NCI-H2171 (cell line): ENCODE data around the gene CRACR2A.

Source experiments
- DNase-seq: peaks from one replicate; lab custom pipeline; 2025; lab: John Stamatoyannopoulos, UW

CRACR2A gene, protein sequence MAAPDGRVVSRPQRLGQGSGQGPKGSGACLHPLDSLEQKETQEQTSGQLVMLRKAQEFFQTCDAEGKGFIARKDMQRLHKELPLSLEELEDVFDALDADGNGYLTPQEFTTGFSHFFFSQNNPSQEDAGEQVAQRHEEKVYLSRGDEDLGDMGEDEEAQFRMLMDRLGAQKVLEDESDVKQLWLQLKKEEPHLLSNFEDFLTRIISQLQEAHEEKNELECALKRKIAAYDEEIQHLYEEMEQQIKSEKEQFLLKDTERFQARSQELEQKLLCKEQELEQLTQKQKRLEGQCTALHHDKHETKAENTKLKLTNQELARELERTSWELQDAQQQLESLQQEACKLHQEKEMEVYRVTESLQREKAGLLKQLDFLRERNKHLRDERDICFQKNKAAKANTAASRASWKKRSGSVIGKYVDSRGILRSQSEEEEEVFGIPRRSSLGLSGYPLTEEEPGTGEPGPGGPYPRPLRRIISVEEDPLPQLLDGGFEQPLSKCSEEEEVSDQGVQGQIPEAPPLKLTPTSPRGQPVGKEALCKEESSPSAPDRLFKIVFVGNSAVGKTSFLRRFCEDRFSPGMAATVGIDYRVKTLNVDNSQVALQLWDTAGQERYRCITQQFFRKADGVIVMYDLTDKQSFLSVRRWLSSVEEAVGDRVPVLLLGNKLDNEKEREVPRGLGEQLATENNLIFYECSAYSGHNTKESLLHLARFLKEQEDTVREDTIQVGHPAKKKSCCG

DNA sequence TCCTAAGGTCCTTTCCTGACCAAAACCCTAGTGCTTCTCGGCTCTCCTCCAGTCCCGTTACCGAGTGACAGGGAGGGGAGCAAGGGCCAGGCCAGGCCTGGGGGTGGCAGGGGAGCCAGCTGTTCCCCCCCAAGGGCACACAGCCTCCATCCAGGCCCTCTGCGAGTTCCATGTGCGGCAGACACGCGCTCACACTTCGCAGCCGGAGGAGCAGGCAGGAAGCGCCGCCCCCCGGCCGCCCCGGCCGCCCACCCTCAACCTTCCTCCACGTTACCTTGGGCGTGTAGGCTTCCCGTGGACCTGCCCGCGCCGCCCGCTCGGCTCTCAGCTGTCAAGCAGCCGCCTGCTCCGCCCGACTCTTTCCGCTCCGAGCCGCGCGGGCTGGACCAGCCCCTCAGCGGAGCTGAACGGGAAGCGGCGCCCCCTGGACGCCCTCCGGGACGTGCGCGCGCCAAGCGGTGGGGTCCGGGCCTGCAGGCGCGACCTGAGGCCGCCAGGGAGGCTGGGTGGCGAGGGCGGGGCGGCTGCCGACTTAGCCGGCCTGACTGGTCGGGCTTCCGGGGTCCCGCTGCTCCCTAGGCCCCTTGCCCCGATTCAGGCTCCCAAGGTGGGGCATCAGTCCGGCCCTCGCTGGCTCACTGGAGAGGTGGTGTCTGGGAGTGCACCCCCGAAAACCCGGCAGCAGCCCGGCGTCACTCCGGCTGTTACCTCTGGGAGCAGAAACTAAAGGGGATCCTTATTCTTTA lies at the start of gene CRACR2A:
Gene CRACR2A, minus strand, starts transcription at position 369 of the 746 bp plus-strand sequence. CDS start 56,110 bp downstream, outside the sequence.
- peak; percentile 99 for DNase-seq

DNA sequence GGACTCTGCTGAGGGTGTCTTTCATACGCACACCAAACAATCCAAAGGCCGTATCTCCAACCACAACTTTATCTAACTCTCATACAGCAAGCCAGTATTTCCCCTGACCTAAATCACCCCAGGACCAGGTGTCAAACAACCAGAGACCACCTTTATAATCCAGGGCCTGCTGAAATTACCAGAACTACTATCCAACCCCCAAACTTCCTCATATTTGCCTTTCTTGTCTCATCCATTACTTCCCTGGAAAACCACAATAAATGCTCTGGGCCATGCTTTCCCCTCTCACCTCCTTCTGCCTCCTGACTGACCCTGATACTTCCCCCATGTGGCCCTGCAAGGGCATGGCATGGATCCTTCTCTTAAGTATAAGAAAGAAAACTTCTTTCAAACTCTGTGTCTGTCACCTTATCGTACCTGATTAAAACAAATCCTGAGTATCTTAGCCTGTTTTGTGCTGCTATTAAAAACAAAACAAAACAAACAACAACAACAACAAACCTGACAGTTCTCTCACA lies 44.7 kb upstream of the CRACR2A start:
- DNase-seq: no peak

DNA sequence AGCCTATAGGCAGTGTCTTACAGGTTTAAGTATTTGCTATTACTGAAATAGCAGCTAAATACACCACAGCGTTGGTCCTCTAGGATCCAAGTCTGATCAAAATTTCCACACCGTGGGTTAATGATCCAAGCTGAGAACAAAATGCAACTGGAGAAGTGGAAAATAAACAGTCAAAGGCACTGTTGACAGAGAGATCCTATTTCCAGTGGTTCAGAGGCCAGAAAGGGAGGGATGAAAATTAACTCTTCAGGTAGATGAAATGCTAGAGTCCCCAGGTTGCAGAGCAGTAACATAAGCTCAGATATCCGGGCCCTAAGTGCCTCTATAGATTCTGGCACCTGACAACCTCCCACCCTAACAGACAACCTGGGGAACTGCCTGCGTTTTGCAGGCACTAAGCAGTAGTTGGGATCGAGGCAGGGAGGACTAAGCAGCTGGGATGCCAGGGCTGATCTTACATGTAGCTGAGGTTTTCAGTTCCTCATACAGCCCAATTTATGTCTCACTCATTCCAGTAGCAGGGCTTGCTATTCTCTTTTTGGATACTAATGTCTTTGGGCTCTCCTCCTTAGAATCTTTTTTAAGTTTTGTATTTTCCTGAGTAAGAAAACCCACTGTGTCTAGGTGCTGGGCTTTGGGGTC lies 42.7 kb upstream of the CRACR2A start:
- DNase-seq: peak; percentile 93

DNA sequence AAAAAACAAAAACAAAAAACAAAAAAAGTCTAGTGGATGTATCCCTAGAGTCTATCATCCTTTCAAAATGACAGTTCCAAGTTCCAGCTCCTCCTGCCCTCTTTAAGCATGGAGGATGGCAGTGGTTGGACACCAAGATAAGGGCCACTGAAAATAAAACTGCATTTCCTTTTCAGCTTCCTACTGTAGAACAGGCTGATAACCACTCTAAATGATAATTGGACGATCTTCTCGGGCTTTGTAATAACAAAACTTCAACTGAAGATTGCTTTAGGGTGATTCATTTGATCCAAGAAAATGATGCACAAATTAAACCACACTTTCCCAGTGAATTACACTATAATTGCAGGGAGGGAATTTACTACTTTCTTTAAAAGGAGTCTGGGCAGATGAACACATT lies 42.2 kb upstream of the CRACR2A start:
- DNase-seq: no peak

DNA sequence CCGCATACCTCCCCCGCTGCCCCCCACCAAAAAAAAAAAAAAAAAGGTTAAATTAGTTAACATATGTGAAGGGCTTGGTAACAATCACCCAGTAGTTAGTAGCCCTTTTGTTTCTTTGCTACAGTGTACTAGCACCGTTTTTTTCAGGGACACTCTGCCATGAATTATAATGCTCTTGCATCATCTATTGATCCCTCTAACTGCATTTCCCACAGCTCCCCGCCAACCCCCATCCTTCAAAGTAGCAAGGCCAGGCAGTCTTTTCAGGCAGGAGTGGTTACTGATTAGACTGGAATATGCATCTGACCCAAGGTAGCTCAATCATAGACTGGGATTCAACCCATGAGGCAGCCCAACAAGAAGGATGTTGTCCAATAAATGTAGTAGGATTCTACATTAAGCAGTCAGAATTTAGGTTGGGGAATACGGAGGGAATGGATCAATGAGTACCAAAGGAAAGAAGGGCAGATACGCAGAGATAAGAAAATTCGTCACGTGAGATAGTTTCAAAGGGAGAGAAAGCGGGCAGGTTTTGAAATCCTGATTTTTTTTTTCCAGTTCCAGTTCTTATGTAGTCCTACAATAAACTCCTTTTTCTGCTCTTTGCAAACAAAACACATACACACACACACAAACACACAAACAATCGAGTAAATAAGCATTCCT lies 39.8 kb upstream of the CRACR2A start:
- DNase-seq: no peak

DNA sequence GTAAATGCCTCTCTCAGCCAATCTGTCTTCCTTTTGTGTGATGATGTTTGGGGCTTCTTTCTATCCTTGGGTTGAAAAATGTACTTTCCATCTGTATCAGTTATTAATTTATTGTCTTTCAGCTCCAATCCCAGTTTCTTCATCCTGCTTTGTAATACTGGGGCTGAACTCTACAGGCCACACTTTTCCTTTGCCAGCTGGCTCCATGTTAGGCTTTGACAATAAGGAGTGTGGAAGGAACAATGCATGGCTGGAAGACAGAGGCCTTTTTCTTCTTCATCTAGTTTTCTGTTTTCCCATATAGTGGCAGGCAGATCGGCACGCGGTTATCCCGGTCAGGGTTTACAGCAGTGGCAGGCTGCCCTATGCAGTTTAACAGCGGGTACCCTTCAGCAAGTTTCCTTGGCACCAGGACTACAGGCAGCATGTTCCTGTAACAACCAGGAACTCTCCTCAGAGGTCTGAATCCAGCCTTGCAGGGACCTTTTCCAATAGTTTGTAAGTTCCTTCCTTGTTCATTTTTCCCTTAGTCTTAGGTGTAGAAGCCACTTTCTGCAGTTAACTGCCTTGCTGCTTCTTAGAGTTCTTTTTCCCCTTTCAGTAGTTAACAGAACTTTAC lies 38.5 kb upstream of the CRACR2A start:
- DNase-seq: no peak

DNA sequence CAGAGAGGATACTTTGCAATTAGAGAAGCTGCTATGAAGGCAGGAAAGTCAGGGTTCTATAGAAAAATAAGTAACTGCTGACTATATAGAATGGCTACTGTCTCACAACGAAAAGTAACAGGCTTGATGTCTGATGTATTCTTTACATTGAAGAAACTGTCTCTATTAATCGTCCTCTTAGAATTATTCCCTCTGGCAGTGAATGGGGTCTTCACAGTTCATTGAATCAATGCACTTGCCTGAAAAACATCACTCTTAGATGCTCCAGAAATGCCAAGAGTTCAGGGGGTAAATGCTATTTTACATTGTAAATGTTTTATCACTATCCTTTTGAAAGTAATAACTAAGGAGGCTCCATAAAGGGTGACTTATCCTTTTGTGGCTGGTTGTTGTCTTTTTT lies 37.7 kb upstream of the CRACR2A start:
- DNase-seq: no peak

DNA sequence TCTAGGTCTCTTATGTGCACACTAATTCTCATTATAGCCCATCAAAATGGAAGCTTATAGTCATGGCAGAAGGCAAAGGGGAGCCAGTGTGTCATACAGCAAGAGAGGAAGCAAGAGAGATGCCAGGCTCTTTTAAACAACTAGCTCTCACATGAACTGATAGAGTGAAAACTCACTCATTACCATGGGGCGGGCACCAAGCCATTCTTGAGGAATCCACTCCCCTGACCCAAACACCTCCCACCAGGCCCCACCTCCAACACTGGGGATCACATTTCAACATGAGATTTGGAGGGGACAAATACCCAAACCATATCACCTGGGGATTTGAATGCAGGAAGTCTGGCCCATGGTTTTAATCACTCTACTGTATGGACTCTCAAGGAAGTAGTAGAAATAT lies 36.9 kb upstream of the CRACR2A start:
- no peak for DNase-seq

DNA sequence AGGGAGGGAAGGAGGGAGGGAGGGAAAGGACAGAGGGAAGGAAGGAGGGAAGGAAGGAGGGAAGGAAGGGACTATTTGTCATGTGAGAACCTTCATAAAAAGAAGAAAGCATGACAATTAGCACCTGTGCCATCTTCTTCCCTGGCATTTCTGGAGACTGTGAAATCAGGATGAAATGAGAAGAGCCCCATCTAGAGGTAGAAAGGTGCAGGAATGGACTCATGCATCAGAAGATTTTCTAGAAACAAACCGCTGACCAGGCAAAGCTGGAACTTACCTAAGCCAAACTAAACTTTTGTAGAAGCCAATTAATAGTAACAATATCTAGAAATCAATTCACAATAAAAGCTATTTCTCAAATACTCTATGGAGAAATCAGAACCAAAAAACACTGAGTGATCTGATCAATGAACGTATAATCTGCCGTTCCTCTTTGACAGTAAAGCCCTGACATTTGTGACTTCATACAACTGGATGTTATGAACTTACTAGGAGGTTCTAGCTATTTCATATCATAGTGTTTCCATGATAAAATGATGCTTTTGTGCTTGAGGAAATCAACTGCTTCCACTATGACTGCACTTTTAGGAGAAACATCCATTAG lies 24.4 kb upstream of the CRACR2A start:
- DNase-seq: peak; percentile 79

DNA sequence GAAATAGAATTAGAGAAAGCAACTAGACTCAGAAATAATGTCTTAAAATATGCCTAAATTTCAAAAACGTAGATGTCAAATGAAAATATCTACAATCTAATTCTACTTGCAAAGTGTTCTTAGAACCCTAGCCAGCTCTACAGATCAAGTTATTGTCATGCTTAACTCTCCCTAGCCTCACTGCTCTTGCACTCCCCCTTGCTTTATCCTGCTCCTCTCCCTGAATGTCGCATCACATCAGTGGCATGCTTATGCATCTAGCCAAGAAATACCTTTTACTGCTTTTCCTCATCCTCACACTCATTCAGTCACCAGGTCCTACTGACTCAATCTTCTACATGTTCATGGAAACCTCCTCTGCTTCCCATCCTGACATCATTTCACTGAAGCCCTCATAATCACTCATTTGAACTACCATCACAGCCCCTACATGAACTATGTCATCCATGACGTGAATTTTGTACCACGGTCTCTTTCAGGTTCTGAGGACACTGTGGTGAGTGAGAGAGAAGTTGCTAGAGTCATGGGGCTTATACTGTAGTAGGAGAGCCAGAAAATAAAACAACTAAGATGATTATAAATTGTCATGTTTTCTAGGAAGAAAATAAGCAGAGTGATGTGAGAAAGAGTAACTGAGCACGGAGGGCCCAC lies 22.6 kb upstream of the CRACR2A start:
- no peak for DNase-seq

DNA sequence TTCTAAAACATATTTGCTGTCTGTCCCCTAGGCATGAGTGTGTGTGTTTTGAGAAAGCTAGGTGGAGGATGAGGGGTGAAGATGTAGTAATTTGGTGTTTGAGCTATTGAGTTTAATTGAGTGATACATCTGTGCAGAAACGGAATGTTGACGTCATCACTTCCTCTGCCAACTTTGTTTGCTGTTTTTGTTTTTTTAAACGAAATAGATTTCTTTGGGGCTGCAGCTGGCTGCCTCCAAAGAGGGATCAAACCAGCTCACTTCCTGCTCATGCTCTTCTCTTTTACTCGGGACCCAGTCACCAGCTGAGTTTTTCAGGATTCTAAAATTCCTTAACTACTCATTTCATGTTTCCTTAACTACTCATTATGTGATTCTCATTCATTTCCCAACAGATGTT lies 19.5 kb upstream of the CRACR2A start:
- DNase-seq: no peak

DNA sequence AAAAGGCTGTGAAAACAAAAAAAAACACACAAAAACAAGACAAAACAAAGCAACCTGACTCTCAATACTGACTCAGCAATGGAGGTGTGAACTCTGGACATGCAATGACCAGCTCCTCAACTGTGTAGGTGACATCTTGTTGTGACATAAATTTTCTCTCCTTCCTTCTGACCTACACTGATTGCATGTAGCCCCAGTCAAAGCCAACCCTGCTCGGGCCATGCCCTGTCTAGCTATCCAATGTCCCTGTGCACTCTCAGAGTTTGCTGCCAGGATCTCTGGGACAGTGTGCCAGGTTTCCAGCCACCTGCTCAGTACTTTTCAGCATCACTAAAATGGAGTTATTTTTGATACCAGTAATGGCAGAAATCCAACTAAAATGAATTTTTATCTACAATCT lies 18.9 kb upstream of the CRACR2A start:
- DNase-seq: no peak

DNA sequence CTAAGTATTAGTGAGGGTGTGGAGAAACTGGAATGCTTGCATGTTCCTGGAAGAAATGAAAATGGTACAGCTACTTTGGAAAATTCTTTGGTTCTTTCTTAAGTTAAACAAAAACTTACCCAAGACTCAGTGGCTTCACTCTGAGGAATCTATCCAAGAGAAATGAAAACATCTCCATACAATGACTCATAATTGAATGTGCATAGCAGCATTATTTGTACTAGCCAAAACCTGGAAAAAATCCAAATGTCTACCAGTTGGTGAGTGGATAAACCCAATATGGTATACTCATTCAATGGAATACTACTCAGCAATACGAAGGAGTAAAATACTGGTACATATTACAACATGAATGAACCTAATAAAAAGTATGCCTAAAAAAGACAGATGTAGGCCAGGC lies 18.0 kb upstream of the CRACR2A start:
- no peak for DNase-seq

DNA sequence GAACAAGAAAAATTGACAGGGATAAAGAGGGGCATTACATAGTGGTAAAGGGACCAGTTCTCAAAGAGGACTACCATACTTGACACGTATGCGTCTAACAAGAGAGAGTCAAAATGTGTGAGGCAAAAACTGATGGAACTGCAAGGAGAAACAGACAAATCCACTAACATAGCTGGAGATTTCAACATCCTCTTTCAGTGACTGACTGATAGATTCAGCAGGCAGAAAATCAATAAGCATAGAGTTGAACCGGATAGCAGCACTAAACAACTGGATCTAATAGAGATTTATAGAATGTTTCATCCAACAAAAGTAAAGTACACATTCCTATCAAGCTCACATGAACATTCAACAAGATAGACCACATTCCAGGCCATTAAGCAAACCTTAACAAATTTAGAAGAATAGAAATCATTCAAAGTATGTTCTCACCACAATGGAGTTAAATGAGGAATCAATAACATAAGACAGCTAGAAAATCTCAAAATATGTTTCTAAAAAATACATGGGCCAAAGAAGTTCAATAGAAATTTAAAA lies 16.1 kb upstream of the CRACR2A start:
- no peak for DNase-seq

DNA sequence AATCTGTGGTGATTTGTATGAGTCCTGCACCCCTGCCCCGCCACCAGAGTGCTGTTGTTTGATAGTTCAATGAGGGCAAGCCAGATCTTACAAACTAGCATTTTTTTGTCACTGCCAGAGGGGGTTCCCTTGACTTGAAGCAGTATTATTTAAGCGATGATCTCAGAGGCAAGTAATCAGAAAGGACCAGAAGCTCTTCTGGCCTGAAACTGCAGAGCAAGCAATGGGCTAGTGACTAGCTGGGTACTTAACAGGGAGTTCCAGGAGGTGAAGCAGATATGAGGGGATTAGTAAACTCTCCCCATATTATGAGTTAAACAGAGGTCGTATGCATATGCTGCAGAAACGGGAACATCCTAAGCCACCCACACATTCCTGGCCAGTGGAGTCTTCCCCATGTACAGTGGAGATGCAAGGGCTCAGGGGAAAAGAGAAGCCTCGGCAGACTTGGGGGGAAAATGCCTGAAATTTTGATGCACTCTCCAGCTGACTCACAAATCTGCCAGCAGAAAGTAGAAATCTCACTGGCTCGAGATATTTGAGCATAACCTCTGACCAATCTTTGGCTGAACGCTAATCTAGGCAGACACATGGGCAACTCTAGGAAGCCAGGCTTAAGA lies 8.3 kb upstream of the CRACR2A start:
- DNase-seq: no peak

DNA sequence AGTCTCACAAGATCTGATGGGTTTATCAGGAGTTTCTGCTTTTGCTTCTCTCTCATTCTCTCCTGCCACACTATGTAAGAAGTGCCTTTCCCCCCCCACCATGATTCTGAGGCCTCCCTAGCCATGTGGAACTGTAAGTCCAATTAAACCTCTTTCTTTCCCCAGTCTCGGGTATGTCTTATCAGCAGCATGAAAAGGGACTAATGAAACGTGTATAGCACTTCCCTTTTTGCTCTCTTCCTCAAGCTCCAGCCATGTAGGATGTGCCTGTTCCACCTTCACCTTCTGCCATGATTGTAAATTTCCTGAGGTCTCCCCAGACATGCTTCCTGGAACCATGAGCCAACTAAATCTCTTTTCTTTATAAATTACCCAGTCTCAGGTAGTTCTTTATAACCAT lies 7.0 kb upstream of the CRACR2A start:
- DNase-seq: no peak

DNA sequence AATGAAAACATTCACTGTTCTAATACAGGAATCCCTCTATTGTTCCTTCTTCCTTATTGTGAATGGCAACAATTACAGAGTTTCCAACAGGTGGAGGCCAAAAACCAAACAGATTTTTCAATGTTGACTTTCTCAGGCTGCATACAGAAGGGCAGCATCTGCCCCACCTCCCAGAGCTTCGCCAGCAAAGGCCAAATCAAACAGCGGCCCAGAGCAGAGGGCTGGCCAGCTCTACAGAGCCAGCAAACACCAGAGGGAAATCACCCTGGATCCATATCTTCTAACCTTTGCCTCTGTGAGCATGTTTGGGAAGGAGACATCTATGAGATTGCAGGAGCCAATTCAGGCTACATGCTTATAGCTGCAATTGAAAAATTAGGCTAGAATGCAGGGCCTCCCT lies 4.4 kb upstream of the CRACR2A start:
- no peak for DNase-seq

DNA sequence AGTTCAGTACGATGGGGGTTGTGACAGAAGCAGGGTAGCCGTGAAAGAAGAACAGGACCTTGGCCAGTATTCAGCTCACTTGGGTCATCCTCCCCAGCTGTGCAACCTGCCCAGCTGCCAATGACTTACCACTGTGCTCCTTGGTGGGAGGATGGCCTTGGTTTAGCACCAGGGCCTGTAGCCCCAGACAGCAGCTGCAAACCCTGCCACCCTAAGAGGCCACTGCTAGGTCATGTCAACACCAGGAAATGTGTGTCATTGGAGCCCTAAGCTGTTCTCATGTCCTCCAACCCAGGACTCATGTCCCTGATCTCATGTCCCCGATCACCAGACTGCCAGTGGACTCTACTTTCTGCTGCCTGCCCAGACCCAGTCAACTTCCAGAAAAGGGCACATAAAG lies 3.0 kb upstream of the CRACR2A start:
- no peak for DNase-seq

DNA sequence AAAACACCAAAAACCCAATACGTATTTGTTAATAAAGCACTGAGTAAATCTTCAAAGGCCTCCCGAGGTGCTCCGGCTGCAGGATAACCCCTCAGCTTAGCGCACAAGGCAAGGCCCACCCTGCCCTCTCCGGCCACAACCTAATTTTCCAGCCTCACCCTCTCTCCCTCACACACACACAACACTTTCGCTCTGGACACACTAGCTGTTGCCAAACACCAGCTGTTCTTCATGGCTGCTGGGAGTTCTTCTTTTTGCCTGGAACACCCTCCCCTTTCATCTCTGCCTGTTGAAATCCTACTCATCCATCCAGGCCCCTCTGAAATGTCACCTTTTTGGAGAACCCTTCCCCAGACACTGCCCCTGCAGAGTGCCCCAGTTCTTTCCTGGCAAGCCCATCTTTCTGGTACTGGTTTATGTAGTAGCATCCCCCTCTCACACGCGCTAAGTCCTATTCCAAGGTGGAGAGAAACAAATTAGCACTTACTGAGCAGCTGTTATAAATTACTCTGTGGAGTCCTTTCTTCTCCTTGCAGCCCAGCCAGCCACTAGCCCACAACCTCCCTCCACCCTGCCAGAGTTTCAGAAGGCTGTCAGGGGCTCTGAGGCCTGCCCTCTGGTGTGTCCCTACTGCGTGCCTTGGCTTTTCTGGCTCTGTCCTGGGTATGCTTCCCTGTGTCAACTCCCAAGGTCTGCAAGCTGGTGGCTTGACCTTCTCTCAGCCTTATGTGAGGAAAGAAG lies 805 bp upstream of the CRACR2A start:
- peak; percentile 29 for DNase-seq
